GM19238 (cell line): Measurements from ENCODE around the gene TUBA8.
"Not testable (repeated sequence)": the region's sequence is repeated elsewhere in the genome, so short reads cannot be mapped to it uniquely, and the experiment has no call there.

ENCODE experiments used
- DNase-seq: peaks from one replicate; pipeline ENCODE4 v3.0.0; 2011; ENCODE audit warnings: low spot score; ENCODE audit not compliant: insufficient read length

Gene TUBA8

DNA sequence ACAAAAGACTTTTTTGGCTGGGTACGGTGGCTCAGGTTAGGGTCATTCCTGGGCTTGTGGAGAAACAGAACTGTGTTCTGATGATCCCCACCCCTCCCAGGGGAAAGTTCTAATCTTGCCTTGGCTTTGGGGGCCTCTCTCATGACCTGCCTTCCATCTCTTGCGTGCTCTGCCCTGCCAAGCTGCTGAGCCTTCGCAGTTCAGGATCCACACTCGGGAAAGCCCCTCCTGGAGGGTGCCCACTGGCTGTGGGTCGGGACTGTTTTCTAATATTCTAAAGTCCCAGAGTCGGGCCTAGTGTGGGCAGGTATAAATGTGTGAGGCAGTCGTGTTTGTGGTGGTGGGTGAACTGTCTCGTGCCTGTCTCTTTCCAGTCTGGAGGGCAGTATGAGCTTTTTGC lies 62.2 kb downstream of the TUBA8 start:
- not testable (repeated sequence) for DNase-seq

DNA sequence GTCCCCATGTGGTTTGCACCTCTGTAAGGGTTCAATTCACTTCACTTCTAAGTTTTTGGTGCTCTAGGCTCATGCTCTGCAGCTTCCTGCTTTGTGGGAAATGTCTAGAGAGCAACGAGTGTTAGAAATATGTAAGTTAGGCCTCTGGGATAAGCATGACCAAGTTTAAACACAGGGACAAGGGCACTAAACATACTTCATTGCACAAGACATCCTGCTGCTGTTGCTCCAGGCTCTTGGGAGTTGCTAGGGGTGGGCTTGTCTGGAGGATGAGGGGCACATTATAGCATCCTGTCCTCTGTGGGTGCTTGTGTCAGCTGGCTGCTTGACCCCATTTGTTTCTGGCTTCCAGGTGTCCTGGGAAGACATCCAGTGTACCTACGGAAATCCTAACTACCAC lies 62.8 kb downstream of the TUBA8 start:
- not testable (repeated sequence) for DNase-seq
